GM19328 (cell line): ENCODE data around the gene TJP2.
"Not testable (repeated sequence)": the region's sequence is repeated elsewhere in the genome, so short reads cannot be mapped to it uniquely, and the experiment has no call there.

Experiments used
- ATAC-seq: cut with Tn5 transposase; IDR thresholded peaks from one replicate; pipeline ENCODE4 v1.9.1; 2021; ENCODE audit warnings: mild to moderate bottlenecking, moderate library complexity; ENCODE audit not compliant: unreplicated experiment

TJP2 gene

GRCh38 chr9:69279084-69279731 lies 105.1 kb downstream of the TJP2 start:
- ATAC-seq = no peak

- ATAC-seq = no peak
Observed at GRCh38 chr9:69279733-69280132, 105.7 kb downstream of the TJP2 start.

GRCh38 chr9:69283003-69283402 lies 108.9 kb downstream of the TJP2 start:
- no peak for ATAC-seq

- ATAC-seq = no peak
Observed at GRCh38 chr9:69292078-69292477, 118.0 kb downstream of the TJP2 start.

GRCh38 chr9:69293156-69293555 lies 119.1 kb downstream of the TJP2 start:
- ATAC-seq = no peak

GRCh38 chr9:69295872-69296552 lies 121.9 kb downstream of the TJP2 start:
- ATAC-seq = no peak

GRCh38 chr9:69297300-69297980 lies 123.4 kb downstream of the TJP2 start:
- ATAC-seq = no peak

- no peak for ATAC-seq
Observed at GRCh38 chr9:69299315-69299714, 125.2 kb downstream of the TJP2 start.

- no peak for ATAC-seq
Observed at GRCh38 chr9:69299826-69300225, 125.7 kb downstream of the TJP2 start.

- no peak for ATAC-seq
Observed at GRCh38 chr9:69303331-69303730, 129.3 kb downstream of the TJP2 start.

GRCh38 chr9:69306895-69307445 lies 132.9 kb downstream of the TJP2 start:
- not testable (repeated sequence) for ATAC-seq

- no peak for ATAC-seq
Observed at GRCh38 chr9:69307446-69308205, 133.5 kb downstream of the TJP2 start.

GRCh38 chr9:69308206-69308931 lies 134.3 kb downstream of the TJP2 start:
- ATAC-seq = no peak

- ATAC-seq = no peak
Observed at GRCh38 chr9:69313175-69313574, 139.1 kb downstream of the TJP2 start.

- no peak for ATAC-seq
Observed at GRCh38 chr9:69314547-69314946, 140.5 kb downstream of the TJP2 start.

- no peak for ATAC-seq
Observed at GRCh38 chr9:69317081-69317480, 143.0 kb downstream of the TJP2 start.

GRCh38 chr9:69317894-69318293 lies 143.8 kb downstream of the TJP2 start:
- no peak for ATAC-seq

GRCh38 chr9:69319324-69320025 lies 145.4 kb downstream of the TJP2 start:
- no peak for ATAC-seq

GRCh38 chr9:69322256-69322655 lies 148.2 kb downstream of the TJP2 start:
- ATAC-seq = no peak

- ATAC-seq = no peak
Observed at GRCh38 chr9:69323861-69324260, 149.8 kb downstream of the TJP2 start.
